GM11168 (cell line): ENCODE data around the gene PITX3.
"Not testable (repeated sequence)": the region's sequence is repeated elsewhere in the genome, so short reads cannot be mapped to it uniquely, and the experiment has no call there.

Experiments used
- in situ Hi-C: fragments of 300-500 bp; cut with MboI; formaldehyde crosslinking; loops from one replicate; pipeline ENCODE4 v1.12.0; 2022; ENCODE audit warnings: low sequenced_read_pairs; ENCODE audit not compliant: unreplicated experiment

Gene PITX3

DNA sequence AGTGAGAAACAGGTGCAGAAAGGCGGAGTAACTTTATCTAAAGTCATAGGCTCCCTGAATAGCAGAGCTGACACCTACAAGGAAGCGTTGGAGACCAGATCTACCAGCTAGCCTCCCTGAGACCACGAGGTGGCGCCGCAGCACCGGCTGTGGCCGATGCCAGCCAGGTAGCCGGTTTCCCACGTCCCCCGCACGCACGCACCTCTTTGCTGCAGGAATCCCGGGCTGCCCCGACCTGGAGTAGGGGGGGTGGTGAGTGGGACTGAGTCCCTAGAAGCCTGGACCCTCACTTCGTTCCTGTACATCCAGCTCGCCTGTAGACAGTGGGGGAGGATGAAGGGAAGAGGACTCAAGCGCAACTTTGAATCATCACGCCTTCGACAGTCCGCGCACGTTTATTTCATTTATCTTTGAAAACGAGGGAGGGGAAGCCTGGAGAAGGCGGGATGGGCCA, 11.5 kb downstream of the PITX3 start:
- in situ Hi-C loops: loop anchor here (5.0 kb wide), 2 partner anchors 48 to 122 kb away; no protein-coding TSS in a partner anchor

DNA sequence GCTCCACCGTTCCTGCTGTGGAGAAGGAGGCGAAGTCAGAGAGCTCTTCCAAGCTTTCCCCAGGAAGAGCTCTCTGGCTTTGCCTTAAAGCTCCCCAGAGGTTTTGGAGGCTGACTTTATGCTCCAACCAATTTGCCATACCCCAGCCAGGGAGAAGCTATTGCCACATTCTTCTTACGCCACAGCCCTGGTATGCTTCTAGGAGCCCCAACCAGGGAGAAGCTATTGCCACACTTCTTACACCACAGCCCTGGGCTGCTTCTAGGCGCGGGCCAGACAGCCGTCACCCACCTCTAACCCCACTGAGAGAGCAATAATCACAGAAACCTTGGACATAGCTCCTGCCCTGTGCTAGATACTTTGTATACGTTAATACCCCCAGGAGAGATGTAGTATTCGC, 14.3 kb downstream of the PITX3 start:
- in situ Hi-C loops: loop anchor here (5.0 kb wide), 2 partner anchors 45 to 125 kb away; no protein-coding TSS in a partner anchor

DNA sequence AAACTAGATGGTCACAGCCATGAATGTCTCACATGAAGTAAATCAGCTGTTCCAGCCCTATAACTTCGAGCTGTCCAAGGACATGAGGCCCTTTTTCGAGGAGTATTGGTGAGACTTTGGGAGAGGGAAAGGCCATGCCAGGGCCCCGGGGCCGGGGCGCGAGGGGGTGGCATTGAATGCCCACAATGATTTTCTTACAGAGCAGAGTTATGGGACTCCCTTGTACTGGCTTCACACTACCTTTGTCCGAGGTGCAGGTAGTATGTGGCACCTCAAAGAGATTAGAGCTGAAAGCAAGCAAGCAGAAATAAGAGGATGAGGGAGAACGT, 14.8 kb downstream of the PITX3 start:
- in situ Hi-C loops: loop anchor here (5.0 kb wide), 2 partner anchors 44 to 126 kb away; no protein-coding TSS in a partner anchor

DNA sequence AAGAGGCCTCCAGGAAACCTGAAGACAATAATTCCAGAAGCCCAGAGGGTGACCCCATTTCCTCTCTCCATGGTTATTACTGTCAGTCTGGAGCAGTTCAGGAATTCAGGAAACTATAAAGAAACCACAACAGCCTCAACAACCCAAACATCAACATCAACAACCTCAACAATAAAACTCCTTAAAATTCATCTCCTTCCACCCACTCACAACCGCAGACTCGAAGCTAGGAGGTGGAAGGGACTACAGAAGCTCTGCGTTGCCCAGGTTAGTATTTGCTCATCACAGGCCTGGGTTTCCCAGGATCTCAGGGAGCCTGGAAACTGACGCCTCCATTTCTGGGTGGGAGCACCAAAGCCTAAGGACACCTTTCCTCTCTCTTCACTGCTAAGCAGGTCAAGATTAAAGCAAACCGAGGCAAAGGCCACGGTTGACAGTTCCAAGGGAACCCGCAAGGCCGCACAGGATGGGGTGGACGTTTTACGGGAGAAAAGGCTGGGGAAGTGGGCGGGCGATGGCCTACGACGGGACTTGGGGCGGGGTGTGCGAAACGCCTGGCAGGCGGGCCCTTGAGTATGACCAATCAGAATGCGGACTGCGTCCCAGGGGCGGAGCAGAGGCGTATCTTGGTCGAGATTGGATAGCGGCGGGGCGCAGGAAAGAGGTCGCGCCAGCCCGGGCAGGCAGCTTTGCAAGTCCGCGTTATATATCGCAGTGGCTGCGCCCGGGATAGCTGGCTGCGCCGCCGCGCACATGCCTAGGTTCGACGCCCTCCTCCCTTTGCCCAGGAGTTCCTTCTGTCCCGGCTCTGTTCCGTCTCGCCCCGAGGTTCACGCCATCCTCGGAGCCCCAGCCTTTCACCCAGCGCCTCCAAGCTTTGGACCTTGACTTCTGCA, 15.4 kb downstream of the PITX3 start, which contains the start of gene ELOVL3:
ELOVL3 (plus strand) TSS at position 654 of the 896 bp plus-strand sequence. CDS start 250 bp downstream, outside the sequence.
- in situ Hi-C loops: loop anchor here (5.0 kb wide), 2 partner anchors 44 to 126 kb away; no protein-coding TSS in a partner anchor

DNA sequence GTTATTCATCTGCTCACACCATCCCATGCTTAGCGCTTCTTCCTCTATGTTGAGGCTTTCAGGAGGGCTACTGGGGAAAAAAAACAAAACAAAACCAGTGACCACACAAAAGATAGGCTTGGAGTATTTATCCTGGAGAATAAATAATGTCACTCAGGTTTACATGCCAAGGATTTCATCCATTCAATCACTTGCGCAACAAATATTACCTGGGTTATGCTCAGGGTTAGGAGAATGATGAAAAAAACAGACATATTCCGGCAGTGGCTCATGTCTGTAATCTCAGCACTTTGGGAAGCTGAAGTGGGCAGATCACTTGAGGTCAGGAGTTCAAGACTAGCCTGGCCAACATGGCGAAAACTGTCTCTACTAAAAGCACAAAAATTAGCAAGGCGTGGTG, 18.5 kb downstream of the PITX3 start:
- in situ Hi-C loops: no loop called here

DNA sequence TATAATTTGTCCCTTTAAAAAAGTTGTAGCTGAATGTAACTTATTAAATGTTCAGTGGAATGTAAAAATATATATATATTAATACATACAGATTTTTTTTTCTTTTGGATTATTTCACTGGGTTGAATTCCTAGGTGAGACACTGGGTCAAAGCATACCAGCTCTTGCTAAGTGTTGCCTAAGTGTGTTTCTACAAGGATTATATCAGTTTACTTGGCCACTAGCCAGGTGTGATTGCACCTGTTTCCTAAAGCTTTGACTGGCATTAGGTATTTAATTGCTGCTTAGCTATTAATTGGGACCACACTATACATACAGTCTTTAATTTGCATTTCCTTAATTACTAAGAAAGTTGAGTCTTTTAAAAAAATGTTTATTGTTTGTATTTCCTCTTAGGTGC, 20.7 kb downstream of the PITX3 start:
- in situ Hi-C loops: no loop called here

DNA sequence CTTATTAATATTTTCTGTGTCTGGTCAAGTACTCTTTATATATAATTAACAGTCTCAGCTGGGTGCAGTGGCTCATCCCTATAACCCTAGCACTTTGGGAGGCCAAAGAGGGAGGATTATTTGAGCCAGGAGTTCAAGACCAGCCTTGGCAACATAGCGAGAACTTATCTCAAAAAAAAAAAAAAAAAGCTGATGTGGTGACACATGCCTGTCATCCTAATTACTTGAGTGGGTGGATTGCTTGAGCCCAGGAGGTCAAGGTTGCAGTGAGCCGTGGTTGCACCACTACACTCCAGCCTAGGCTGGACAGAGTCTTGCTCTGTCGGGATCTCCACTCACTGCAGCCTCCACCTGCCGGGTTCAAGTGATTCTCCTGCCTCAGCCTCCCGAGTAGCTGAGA, 21.9 kb downstream of the PITX3 start:
- in situ Hi-C loops: no loop called here

DNA sequence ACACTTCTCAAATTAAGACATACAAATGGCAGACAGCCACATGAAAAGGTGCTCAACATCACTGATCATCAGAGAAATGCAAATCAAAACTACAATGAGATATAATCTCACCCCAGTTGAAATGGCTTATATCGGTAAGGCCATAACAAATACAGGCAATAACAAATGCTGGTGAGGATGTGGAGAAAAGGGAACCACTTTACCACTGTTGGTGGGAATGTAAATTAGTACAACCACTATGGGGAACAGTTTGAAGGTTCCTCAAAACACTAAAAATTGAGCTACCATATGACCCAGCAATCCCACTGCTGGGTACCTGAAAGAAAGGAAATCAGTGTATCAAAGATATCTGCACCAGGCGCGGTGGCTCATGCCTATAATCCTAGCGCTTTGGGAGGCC, 27.7 kb downstream of the PITX3 start:
- in situ Hi-C loops: not testable (repeated sequence)

DNA sequence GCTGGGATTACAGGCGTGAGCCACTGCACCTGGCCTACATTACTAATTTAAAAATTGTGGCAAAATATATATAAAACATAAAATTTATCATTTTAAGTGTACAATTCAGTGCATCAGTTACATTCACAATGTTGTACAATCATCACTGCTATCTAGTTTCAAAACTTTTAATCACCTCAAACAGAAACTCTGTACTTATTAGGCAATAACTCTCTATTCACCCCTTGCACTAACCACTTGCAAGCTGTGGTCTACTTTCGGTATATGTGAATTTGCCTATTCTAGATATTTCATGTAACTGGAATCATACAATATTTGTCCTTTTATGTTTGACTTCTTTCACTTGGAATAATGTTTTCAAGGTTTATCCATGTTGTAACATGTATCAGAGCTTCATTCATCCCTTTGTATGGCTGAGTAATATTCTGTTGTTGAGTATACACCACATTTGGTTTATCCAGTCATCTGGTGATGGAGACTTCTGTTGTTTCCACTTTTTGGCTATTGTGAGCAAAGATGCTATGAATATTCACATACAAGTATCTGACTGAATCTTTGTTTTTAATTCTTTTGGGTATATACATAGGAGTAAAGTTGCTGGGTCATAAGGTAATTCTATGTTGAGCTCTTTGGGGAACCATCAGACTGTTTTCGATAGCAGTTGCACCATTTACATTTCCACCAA, 29.6 kb downstream of the PITX3 start:
- in situ Hi-C loops: no loop called here

DNA sequence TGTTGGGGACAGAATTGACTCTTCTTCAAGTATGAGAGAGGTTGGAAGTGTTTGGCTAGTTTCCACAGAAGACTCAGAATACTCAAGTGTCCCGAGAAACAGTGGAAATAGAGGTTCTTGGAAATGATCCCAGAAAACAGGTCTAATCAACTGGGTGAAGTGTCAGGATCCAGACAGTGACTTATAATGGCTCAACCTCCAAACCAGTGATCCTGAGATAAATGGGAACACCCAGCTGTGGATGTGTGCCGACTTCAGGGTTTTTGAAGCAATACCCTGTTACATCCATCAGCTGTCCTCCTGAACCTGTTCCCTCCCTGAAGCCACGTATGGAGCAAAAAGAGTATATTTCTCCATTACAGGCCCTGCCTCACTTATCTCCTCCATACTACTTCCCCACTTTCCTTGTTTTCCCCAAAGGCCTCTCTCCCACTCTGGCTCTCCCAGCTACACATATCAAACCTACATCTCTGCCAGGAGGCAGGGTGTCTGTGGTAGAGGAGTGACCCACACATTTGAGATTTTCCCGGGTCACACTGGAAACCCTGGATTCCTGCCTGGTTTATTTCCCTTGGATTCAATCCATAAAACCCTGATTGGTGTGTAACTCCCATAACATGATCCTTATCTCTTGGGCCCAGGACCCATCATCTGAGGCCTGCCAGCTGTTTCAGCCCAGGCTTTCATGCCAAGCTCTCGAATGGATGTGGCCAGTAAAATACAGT, 32.8 kb downstream of the PITX3 start:
- in situ Hi-C loops: no loop called here

DNA sequence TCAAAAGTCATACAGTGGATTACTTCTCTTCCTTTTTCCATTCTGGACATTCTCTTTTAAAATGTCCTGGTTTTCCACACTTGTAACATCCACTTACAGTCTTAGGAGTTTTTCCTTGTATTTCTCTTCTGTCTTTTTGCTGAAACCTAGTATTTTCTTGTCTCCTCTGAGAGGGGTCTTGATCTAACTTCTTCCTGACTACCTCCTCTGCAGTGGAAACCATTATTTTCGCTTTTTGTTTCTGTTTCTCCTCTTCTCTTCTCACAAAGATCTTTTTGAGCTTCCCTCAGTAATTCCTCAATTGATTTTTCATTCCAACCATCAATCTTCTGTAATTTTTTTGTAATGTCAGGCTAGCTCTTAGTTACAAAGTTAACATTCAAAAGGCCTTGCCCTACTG, 38.9 kb downstream of the PITX3 start:
- in situ Hi-C loops: no loop called here

DNA sequence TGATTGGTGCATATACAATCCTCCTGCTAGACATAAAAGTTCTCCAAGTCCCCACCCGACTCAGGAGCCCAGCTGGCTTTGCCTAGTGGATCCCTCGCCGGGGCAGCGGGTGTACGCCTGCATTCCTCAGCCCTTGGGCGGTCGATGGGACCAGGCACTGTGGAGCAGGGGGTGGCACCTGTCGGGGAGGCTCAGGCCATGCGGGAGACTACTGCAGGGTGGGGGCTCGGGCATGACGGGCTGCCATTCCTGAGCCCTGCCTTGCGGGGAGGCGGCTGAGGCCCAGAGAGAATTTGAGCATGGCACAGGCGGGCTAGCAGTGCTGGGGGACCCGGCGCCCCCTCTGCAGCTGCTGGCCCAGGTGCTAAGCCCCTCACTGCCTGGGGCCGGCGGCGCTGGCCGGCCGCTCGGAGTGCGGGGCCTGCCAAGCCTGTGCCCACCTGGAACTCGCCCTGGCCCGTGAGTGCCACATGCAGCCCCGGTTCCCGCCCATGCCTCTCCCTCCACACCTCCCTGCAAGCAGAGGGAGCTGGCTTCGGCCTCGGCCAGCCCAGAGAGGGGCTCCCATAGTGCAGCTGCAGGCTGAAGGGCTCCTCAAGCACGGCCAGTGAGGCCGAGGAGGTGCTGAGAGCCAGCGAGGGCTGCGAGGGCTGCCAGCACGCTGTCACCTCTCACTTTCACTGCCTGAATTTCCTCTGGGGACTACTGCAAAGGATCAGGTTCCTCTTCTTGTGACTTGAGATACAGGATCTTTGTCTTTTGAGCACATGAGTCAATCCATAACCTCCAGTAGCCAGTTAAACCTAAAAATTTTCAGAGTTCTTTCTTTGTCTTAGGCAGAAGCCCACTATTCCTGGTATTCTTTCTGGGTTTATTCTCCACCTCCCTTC, 40.3 kb downstream of the PITX3 start:
- in situ Hi-C loops: no loop called here

DNA sequence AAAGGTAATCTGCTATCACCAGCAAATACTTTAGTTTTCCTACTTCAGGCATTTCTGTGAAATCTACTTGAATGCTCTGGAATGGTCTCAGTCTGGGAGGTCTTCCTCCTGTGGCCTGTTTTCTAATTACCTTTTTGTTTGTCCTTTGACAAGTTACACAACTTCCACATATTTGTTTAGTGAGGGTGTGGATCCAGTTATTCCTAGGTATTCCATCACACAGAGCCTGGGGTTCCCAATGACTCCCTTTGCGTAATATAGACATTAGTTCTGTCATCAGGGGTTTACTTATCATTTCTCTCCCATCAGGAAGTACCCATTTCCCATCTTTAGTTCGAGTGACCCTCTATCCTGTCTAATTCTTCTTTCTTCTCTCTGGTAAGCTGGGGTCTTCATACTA, 43.3 kb downstream of the PITX3 start:
- in situ Hi-C loops: no loop called here

DNA sequence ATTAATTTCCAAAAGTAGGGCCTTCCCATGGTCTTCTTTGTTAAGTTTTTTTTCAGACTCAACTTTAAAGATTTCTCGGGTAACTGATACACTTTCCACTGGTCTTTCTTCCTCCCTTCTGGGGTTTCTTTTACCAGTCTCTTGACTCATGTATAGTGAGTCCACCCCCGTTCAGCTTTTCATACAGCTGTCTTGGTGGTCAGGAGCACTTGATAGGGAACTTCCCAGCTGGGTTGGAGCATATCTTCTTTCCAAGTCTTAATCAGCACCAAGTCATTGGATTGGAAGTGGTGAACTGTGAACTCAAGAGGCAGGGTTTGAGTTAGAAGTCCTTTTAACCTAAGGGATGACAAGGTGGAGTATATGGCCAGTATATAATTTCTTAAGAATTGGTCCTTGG, 44.4 kb downstream of the PITX3 start:
- in situ Hi-C loops: no loop called here

DNA sequence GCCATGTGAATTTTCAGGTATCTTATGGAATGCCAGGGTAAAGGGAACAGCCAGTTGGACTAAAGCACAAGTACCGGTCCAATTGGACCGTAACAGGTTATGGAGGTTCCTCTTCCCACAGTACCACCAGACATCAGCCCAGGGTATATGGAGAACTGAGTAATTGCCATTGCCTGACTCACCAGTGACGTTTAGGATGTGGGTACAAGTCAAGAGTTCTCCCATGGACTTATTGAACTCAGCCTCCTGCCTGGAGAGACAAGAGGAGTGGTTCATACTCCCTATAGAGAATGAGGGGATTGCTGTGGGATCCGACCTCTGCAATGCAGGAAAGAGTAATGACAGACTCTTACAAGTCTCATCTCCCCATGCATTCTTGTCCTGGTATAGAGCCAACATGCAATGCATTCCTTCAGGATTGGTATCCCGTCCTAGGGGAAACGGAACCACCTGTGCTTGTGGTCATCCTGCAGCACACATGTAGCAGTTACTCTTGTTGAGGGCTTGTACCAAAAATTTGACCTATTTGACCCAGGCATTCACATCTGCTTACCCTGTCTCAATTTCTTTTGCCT, 45.9 kb downstream of the PITX3 start:
- in situ Hi-C loops: no loop called here

DNA sequence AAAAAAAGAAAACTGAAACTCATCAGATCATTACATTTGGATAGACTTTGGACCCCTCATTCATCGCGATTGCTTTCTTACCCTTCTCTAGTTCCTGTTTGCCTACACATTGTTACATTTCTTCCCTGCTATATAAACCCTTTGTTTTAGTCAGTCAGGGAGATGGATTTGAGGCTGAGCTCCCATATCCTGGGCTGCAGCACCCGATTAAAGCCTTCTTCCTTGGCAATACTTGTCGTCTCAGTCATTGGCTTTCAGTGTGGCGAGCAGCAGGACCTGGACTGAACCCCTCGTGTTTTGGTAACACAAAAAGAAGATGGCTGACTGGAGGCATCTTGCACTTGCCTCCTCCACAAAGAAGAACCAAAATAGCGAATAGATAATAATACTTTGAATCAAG, 49.4 kb downstream of the PITX3 start:
- in situ Hi-C loops: no loop called here

DNA sequence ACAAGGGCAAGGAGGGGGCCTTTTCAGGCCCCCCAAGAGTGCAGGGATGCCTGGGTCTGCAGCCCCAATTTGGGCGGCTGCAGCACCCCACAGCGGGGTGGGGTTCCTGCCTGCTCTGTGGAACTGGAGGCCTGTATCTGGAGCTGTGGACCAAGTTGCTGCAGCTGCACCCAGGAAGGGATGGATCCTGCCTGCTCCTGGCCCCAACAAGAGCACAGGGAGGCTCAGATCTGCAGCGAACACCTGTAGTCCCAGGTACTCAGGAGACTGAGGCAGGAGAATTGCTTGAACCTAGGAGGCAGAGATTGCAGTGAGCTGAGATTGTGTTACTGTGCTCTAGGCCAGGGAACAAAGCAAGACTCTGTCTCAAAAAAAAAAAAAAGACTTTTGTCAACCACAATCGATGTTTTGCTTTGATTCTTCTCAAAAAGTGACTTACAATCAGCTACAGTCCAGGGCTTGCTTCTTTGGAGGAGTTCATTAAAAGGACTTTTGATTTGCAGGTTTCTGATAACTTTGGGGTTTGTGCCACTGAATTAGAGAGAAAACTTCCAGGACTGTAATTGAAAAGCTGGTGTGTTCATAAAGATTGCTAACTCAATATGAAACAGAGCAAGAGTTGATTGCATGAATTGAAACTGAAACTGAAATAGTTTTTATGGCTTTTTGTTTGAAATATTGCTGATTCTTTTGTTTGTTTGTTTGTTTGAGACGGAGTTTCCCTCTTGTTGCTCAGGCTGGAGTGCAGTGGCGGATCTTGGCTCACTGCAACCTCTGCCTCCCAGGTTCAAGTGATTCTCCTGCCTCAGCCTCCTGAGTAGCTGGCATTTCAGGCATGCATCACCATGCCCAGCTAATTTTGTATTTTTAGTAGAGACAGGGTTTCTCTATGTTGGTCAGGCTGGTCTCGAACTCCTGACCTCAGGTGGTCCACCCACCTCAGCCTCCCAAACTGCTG, 52.1 kb downstream of the PITX3 start:
- in situ Hi-C loops: not testable (repeated sequence)

DNA sequence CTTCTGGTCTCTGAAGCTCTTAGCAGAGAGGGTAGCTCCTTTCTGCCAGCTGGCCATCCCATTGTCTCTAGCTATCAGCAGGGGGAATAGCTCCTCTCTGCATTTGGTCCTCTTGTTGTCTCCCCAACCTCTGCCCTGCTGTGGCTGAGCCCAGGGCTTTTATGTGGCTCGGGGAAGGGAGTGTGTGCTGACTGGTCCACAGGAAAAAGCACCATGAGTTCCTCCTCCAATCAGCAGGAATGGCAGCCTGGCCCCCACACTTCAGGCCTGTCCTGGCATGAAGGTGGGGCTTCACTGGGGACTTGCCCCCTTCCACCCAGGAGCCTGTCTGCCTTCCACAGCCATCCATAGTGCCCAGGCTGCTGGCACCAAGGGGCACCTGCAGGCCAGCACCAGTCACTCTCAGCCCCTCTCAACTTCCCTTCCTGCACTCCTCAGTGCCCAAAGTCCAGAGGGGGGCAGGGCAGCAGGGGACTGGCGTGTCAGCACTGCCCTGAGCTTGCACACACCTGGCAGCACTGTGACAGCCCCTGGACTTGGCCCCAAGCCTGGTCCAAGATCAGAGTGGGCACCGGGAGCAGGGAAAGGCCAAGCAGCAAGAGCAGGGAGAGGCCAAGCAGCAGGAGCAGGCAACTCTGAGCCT, 52.9 kb downstream of the PITX3 start:
- in situ Hi-C loops: no loop called here
